Natural killer cell (primary cell): ENCODE results near the gene OR5K1. TPM values are rescaled to one million over a fixed set of nuclear protein-coding genes. Genes with fewer than 3 reads are reported as not detected.

Experiments
- ATAC-seq, 3 donors: fragments of 150-1000 bp in 2 of 3; fragments of 200-7000 bp in 1 of 3; cut with Tn5 transposase; 1 replicate in 1 of 3; 2 replicates in 2 of 3; pipeline ENCODE4 v1.10.0; 2021; ENCODE audit warnings: mild to moderate bottlenecking in 2 of 3, moderate library complexity in 2 of 3
- DNase-seq, 2 donors: peaks; one replicate each; pipeline versions ENCODE4 v3.0.0 to v3.0.0-alpha.2; 2013 to 2021; ENCODE audit warnings: mixed read lengths in 1 of 2
- H3K27ac ChIP-seq: one replicate; pipeline ENCODE4 v1.5.1; 2013; ENCODE audit warnings: mild to moderate bottlenecking, low read length
- H3K27me3 ChIP-seq: one replicate; pipeline ENCODE4 v1.6.1; 2013; ENCODE audit warnings: low read length; ENCODE audit not compliant: control insufficient read depth, insufficient read depth
- H3K36me3 ChIP-seq: one replicate; pipeline ENCODE4 v1.6.1; 2013; ENCODE audit warnings: low read length; ENCODE audit not compliant: control insufficient read depth, insufficient read depth
- H3K4me1 ChIP-seq: one replicate; pipeline ENCODE4 v1.6.1; 2013; ENCODE audit warnings: low read length; ENCODE audit not compliant: control insufficient read depth, insufficient read depth
- H3K4me3 ChIP-seq: one replicate; pipeline ENCODE4 v1.5.1; 2013; ENCODE audit warnings: low read length
- H3K9me3 ChIP-seq: one replicate; pipeline ENCODE4 v1.6.1; 2013; ENCODE audit warnings: low read length; ENCODE audit not compliant: control insufficient read depth, insufficient read depth
- H3K27ac Mint-ChIP-seq, 2 donors: one replicate each; pipeline ENCODE4 v1.8.0; 2022; ENCODE audit warnings: mild to moderate bottlenecking in 2 of 2, mixed read lengths in 2 of 2, moderate library complexity in 1 of 2
- H3K27me3 Mint-ChIP-seq, 2 donors: one replicate each; pipeline ENCODE4 v1.8.0; 2022; ENCODE audit warnings: low read depth in 2 of 2, mixed read lengths in 2 of 2
- H3K36me3 Mint-ChIP-seq: one replicate; pipeline ENCODE4 v1.8.0; 2022; ENCODE audit warnings: mixed read lengths
- H3K4me1 Mint-ChIP-seq, 2 donors: one replicate each; pipeline ENCODE4 v1.8.0; 2022; ENCODE audit warnings: mixed read lengths in 2 of 2
- H3K4me3 Mint-ChIP-seq: one replicate; pipeline ENCODE4 v1.8.0; 2022; ENCODE audit warnings: mild to moderate bottlenecking, moderate library complexity, mixed read lengths
- H3K9me3 Mint-ChIP-seq, 2 donors: one replicate each; pipeline ENCODE4 v1.8.0; 2022; ENCODE audit warnings: mixed read lengths in 2 of 2
- WGBS: methylation state at CpG from one replicate; pipeline ENCODE4 v1.1.7; 2013; ENCODE audit warnings: missing lambda C conversion rate; ENCODE audit not compliant: insufficient coverage; 5-methylcytosine and 5-hydroxymethylcytosine counted together
- intact Hi-C: fragments of 100-400 bp; cut with micrococcal nuclease; formaldehyde crosslinking; loops from one replicate; pipeline ENCODE4 v1.14.2; 2022
- total RNA-seq, 4 donors: library from RNA; stranded (reverse); fragments of 120-200 nt in 1 of 4; gene quantifications; one replicate each; pipeline versions ENCODE4 v1.2.3 to v1.2.4, GENCODE V29; 2013 to 2022
- TF ChIP-seq, protein P1 (sequence below): fragments of 200-600 bp; IDR thresholded peaks from one replicate; pipeline ENCODE4 v1.8.0; 2022; ENCODE audit warnings: antibody characterized with exemption

The OR5K1 gene
- total RNA-seq, 3 donors from 2014 or later (not counting 1 experiment from before 2014, with no cell fraction given): not detected

DNA sequence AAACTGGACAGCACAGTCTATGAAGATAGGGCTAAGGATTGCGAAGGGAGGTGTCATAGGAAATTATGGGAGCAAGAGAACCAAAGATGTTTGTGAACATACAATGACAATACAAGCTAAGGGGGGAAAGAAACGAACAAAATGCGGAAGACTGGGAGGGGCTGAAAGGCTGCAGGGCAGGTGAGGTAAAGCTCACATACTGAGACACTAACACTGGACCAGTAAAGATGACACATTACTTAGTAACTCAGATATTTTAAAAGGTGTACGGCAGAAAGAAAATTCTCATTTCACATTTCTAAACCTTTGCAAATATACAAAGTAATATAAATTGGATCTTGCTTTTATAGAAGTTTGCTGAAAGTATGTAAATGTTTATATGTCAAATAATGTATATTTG lies 49.6 kb downstream of the OR5K1 start:
- no peaks in the 10 kb centered on the region for H3K9me3 ChIP-seq
- no peak for ATAC-seq
- no peak overlapping the region for H3K27ac Mint-ChIP-seq
- H3K4me3 Mint-ChIP-seq: no peak overlapping the region
- TF ChIP-seq, protein P1, sequence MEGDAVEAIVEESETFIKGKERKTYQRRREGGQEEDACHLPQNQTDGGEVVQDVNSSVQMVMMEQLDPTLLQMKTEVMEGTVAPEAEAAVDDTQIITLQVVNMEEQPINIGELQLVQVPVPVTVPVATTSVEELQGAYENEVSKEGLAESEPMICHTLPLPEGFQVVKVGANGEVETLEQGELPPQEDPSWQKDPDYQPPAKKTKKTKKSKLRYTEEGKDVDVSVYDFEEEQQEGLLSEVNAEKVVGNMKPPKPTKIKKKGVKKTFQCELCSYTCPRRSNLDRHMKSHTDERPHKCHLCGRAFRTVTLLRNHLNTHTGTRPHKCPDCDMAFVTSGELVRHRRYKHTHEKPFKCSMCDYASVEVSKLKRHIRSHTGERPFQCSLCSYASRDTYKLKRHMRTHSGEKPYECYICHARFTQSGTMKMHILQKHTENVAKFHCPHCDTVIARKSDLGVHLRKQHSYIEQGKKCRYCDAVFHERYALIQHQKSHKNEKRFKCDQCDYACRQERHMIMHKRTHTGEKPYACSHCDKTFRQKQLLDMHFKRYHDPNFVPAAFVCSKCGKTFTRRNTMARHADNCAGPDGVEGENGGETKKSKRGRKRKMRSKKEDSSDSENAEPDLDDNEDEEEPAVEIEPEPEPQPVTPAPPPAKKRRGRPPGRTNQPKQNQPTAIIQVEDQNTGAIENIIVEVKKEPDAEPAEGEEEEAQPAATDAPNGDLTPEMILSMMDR: no peak
- H3K9me3 Mint-ChIP-seq: no peaks in the 10 kb centered on the region
- WGBS: 96% methylated on average over 3 of the region's 4 CpGs
- peaks cover 17 to 25% of the 10 kb centered on the region in 2 donors for H3K4me1 Mint-ChIP-seq
- H3K36me3 Mint-ChIP-seq: peaks cover 14% of the 10 kb centered on the region
- H3K36me3 ChIP-seq: peaks cover 50% of the 10 kb centered on the region
- H3K27ac ChIP-seq: no peak overlapping the region
- DNase-seq: no peak
- H3K4me3 ChIP-seq: no peak overlapping the region
- H3K27me3 Mint-ChIP-seq: no peaks in the 10 kb centered on the region
- H3K27me3 ChIP-seq: no peaks in the 10 kb centered on the region
- H3K4me1 ChIP-seq: no peaks in the 10 kb centered on the region
- intact Hi-C loops: no loop called here

DNA sequence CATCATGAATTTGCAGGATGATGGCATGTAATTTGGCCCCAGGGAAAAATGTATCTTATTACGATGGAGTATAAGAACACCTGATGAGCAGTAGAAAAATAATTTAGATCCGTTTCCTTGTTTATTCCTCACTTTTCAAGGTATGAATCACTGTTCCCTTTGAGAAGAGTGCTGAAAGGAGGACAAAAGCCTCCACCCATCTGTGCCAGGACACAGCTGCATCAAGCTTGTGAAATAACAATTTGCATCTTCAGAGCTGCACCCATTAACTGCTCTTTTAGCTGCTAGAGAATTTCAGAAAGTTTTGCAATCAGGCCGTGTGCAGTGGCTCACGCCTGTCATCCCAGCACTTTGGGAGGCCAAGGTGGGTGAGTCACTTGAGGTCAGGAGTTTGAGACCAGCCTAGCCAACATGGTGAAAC lies 50.1 kb downstream of the OR5K1 start:
- peak in 1 of 3 donors; percentile 17 for ATAC-seq
- 80% methylated on average over 4 of the region's 4 CpGs for WGBS
- H3K36me3 Mint-ChIP-seq: peaks cover 14% of the 10 kb centered on the region
- no peak for DNase-seq
- TF ChIP-seq, protein P1: no peak
- H3K9me3 ChIP-seq: no peaks in the 10 kb centered on the region
- H3K27ac ChIP-seq: no peak overlapping the region
- H3K27me3 Mint-ChIP-seq: no peaks in the 10 kb centered on the region
- no peaks in the 10 kb centered on the region for H3K27me3 ChIP-seq
- H3K4me1 Mint-ChIP-seq: peaks cover 22 to 26% of the 10 kb centered on the region in 2 donors
- H3K9me3 Mint-ChIP-seq: no peaks in the 10 kb centered on the region
- H3K4me3 Mint-ChIP-seq: no peak overlapping the region
- H3K4me1 ChIP-seq: no peaks in the 10 kb centered on the region
- intact Hi-C loops: no loop called here
- H3K4me3 ChIP-seq: no peak overlapping the region
- H3K27ac Mint-ChIP-seq: no peak overlapping the region
- H3K36me3 ChIP-seq: peaks cover 55% of the 10 kb centered on the region

DNA sequence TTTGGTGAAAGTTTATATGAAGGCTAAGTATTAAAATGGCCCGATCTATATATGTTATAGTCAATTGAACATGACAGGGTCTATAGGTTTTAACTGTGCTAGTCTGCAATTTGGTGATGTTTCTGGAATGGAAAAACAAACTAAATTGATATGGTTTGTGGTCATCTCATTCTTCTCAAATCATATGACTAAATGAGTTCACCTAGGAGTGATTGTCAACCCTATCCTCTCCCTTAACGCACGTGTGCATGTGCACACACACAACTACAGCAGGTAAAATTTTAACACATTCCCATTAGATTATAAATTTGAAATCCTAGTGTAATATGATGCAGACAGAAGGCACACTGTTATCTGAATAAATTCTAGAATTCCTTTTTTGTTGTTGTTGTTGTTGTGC lies 50.7 kb downstream of the OR5K1 start:
- Mint-ChIP-seq H3K4me3 (no peak overlapping the region), H3K9me3 (no peaks in the 10 kb centered on the region), H3K4me1 (peaks cover 26 to 27% of the 10 kb centered on the region in 2 donors), H3K27me3 (no peaks in the 10 kb centered on the region), H3K36me3 (peaks cover 14% of the 10 kb centered on the region), H3K27ac (peak overlapping the region in 1 of 2 donors; percentile 14)
- H3K27ac ChIP-seq: no peak overlapping the region
- H3K9me3 ChIP-seq: no peaks in the 10 kb centered on the region
- H3K4me3 ChIP-seq: no peak overlapping the region
- TF ChIP-seq, protein P1: no peak
- H3K36me3 ChIP-seq: peaks cover 59% of the 10 kb centered on the region
- WGBS: 95% methylated on average over 3 of the region's 3 CpGs
- intact Hi-C loops: no loop called here
- ATAC-seq (no peak), DNase-seq (no peak)
- H3K27me3 ChIP-seq: no peaks in the 10 kb centered on the region
- no peaks in the 10 kb centered on the region for H3K4me1 ChIP-seq

DNA sequence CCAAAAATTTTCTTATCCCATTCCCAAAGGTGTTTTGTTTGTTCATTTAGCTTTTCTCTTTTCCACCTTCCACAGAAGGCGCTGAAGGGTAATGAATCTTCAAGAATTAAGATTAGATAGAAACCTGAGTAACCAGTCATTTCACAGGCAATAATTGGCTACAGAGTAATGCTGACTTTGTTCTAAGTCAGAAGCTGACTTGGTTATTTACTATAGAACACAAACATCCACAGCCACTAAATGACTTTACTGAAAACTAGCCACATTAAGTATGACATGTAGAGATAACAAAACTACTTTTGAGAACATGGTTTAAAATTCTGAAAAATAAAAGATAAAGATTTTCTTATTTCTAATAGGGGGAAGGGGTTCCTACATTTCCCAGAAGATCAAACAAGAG lies 51.9 kb downstream of the OR5K1 start:
- Mint-ChIP-seq H3K27ac (peak overlapping the region; percentile 36 to 69), H3K27me3 (no peaks in the 10 kb centered on the region), H3K4me3 (peak overlapping the region; percentile 17), H3K36me3 (peaks cover 14% of the 10 kb centered on the region), H3K9me3 (no peaks in the 10 kb centered on the region), H3K4me1 (peaks cover 38% of the 10 kb centered on the region in 2 donors)
- no CpG with 5 or more reads among the region's 1 CpG for WGBS
- Histone ChIP-seq H3K27ac (no peak overlapping the region), H3K4me3 (no peak overlapping the region), H3K36me3 (peaks cover 68% of the 10 kb centered on the region), H3K9me3 (no peaks in the 10 kb centered on the region), H3K4me1 (peaks cover 5% of the 10 kb centered on the region), H3K27me3 (no peaks in the 10 kb centered on the region)
- intact Hi-C loops: no loop called here
- TF ChIP-seq, protein P1: no peak
- no peak for DNase-seq
- ATAC-seq: no peak
